GM12801 (cell line): ENCODE measurements around the gene QPRT.

Source experiments
- TF ChIP-seq, protein P1 (sequence below): IDR thresholded peaks from one replicate; pipeline ENCODE4 v1.5.1; 2011; ENCODE audit warnings: control low read depth; ENCODE audit not compliant: insufficient read length; ENCODE audit errors: extremely low read depth

Gene QPRT

GRCh38 chr16:29686740-29687332 lies 7.9 kb downstream of the QPRT start:
- TF ChIP-seq, protein P1, sequence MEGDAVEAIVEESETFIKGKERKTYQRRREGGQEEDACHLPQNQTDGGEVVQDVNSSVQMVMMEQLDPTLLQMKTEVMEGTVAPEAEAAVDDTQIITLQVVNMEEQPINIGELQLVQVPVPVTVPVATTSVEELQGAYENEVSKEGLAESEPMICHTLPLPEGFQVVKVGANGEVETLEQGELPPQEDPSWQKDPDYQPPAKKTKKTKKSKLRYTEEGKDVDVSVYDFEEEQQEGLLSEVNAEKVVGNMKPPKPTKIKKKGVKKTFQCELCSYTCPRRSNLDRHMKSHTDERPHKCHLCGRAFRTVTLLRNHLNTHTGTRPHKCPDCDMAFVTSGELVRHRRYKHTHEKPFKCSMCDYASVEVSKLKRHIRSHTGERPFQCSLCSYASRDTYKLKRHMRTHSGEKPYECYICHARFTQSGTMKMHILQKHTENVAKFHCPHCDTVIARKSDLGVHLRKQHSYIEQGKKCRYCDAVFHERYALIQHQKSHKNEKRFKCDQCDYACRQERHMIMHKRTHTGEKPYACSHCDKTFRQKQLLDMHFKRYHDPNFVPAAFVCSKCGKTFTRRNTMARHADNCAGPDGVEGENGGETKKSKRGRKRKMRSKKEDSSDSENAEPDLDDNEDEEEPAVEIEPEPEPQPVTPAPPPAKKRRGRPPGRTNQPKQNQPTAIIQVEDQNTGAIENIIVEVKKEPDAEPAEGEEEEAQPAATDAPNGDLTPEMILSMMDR = no peak

DNA sequence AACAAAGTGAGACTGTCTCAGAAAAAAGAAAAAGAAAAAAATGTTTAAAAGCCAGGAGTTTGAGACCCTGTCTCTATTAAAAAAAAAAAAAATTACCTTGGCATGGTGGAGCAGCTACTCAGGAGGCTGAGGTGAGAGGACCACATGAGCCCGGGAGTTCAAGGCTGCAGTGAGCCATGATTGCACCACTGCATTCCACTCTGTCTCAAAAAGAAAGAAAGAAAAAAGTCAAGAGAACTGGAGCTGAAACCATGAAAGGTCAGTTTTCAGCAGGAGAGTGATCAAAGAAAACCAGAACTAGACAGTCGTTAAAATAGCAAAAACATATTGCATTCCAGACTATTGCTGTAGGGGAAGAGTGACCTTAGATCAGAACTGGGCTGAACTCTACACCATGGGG lies 8.8 kb downstream of the QPRT start:
- TF ChIP-seq, protein P1 = no peak

GRCh38 chr16:29688172-29688571 lies 9.2 kb downstream of the QPRT start:
- TF ChIP-seq, protein P1 = no peak

- TF ChIP-seq, protein P1 = no peak
Observed at GRCh38 chr16:29694384-29695195, 15.6 kb downstream of the QPRT start.

- TF ChIP-seq, protein P1 = no peak
Observed at GRCh38 chr16:29696881-29697331, 17.9 kb downstream of the QPRT start.

DNA sequence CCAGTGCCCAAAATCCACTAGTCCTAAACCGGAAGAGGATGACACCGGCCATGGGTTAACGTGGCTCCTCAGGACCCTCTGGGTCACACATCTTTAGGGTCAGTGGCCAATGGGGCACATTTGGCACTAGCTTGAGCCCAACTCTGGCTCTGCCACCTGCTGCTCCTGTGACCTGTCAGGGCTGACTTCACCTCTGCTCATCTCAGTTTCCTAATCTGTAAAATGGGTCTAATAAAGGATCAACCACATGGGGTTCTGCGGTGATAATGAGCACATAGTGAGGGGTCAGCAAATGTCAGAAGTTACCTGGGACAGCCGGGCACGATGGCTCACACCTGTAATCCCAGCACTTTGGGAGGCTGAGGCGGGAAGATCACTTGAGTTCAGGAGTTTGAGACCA lies 18.4 kb downstream of the QPRT start:
- TF ChIP-seq, protein P1 = no peak

DNA sequence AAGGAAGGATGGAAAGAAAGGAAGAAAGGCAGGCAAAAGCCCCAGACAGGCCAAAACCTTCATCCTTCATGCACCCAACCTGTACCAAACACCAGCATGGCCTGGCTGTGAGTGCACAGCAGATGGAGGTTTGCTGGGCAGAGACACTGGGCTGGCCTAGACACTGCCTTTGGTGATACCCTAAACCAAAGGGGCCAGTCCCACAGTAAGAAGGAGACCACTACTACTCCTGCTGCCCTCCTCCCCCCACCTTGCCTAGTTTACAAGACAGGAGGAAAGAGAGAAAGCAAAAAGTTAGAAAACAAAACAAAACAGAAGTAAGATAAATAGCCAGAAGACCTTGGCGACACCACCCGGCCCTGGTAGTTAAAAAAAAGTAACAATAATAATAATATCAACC lies 19.1 kb downstream of the QPRT start:
- TF ChIP-seq, protein P1 = no peak
